T-helper 17 cell (primary cell): ENCODE measurements around the gene LRMDA. TPM values are rescaled to one million over a fixed set of nuclear protein-coding genes. Genes with fewer than 3 reads are reported as not detected.

ENCODE experiments used
- ATAC-seq: fragments of 150-1000 bp; cut with Tn5 transposase; 2 replicates; pipeline ENCODE4 v1.10.0; 2021; ENCODE audit warnings: mild to moderate bottlenecking, moderate library complexity
- DNase-seq, 3 donors: peaks; one replicate each; pipeline versions ENCODE4 v3.0.0 to v3.0.0-alpha.2; 2020 to 2021
- H3K9me3 ChIP-seq: one replicate; pipeline ENCODE4 v1.7.0; 2013; ENCODE audit warnings: low read length, mild to moderate bottlenecking; ENCODE audit not compliant: control insufficient read depth, poor library complexity, severe bottlenecking
- H3K27ac Mint-ChIP-seq: one replicate; pipeline ENCODE4 v1.8.0; 2022; ENCODE audit warnings: mild to moderate bottlenecking, moderate library complexity, mixed read lengths
- H3K27me3 Mint-ChIP-seq: one replicate; pipeline ENCODE4 v1.8.0; 2022; ENCODE audit warnings: mixed read lengths
- H3K36me3 Mint-ChIP-seq: one replicate; pipeline ENCODE4 v1.8.0; 2022; ENCODE audit warnings: low read depth, mixed read lengths
- H3K4me1 Mint-ChIP-seq: one replicate; pipeline ENCODE4 v1.8.0; 2022; ENCODE audit warnings: mild to moderate bottlenecking, mixed read lengths
- H3K4me3 Mint-ChIP-seq: one replicate; pipeline ENCODE4 v1.8.0; 2022; ENCODE audit warnings: mild to moderate bottlenecking, moderate library complexity, mixed read lengths
- total RNA-seq, 4 donors: library from RNA in 2 of 4; stranded (reverse) in 2 of 4; gene quantifications; one replicate each; pipeline ENCODE4 v1.2.3 and lab custom pipeline; 2022 to 2026

The LRMDA gene
- total RNA-seq, 2 donors from 2014 or later, result not detected

GRCh38 chr10:76542307-76542930 is 1111.0 kb downstream of the LRMDA start:
- Mint-ChIP-seq H3K4me3 (no peak overlapping the region), H3K36me3 (no peaks in the 10 kb centered on the region), H3K27me3 (peaks cover 7% of the 10 kb centered on the region), H3K27ac (no peak overlapping the region), H3K4me1 (no peaks in the 10 kb centered on the region)
- ATAC-seq, result no peak
- H3K9me3 ChIP-seq, result no peaks in the 10 kb centered on the region
- DNase-seq, result no peak

GRCh38 chr10:76543655-76544054 is 1112.2 kb downstream of the LRMDA start:
- ATAC-seq (no peak), DNase-seq (no peak)
- Mint-ChIP-seq H3K36me3 (no peaks in the 10 kb centered on the region), H3K27me3 (peaks cover 11% of the 10 kb centered on the region), H3K27ac (no peak overlapping the region), H3K4me3 (no peak overlapping the region), H3K4me1 (no peaks in the 10 kb centered on the region)
- no peaks in the 10 kb centered on the region for H3K9me3 ChIP-seq

GRCh38 chr10:76544789-76545188 is 1113.4 kb downstream of the LRMDA start:
- DNase-seq, result no peak
- H3K27ac Mint-ChIP-seq, result no peak overlapping the region
- no peaks in the 10 kb centered on the region for H3K9me3 ChIP-seq
- ATAC-seq, result no peak
- no peaks in the 10 kb centered on the region for H3K36me3 Mint-ChIP-seq
- H3K4me1 Mint-ChIP-seq, result no peaks in the 10 kb centered on the region
- H3K4me3 Mint-ChIP-seq, result no peak overlapping the region
- H3K27me3 Mint-ChIP-seq, result peaks cover 11% of the 10 kb centered on the region

- Mint-ChIP-seq H3K27me3 (peaks cover 11% of the 10 kb centered on the region), H3K27ac (no peak overlapping the region), H3K4me1 (no peaks in the 10 kb centered on the region), H3K36me3 (no peaks in the 10 kb centered on the region), H3K4me3 (no peak overlapping the region)
- H3K9me3 ChIP-seq, result no peaks in the 10 kb centered on the region
- no peak for ATAC-seq
- no peak for DNase-seq
Observed at GRCh38 chr10:76546411-76546810, 1115.0 kb downstream of the LRMDA start.

- Mint-ChIP-seq H3K4me1 (no peaks in the 10 kb centered on the region), H3K36me3 (no peaks in the 10 kb centered on the region), H3K4me3 (no peak overlapping the region), H3K27ac (no peak overlapping the region), H3K27me3 (peaks cover 11% of the 10 kb centered on the region)
- DNase-seq (peak in 1 of 3 donors; percentile 9), ATAC-seq (no peak)
- no peaks in the 10 kb centered on the region for H3K9me3 ChIP-seq
Observed at GRCh38 chr10:76547352-76547972, 1116.0 kb downstream of the LRMDA start.

- Mint-ChIP-seq H3K4me1 (no peaks in the 10 kb centered on the region), H3K4me3 (no peak overlapping the region), H3K36me3 (no peaks in the 10 kb centered on the region), H3K27me3 (peaks cover 8% of the 10 kb centered on the region), H3K27ac (no peak overlapping the region)
- DNase-seq, result no peak
- no peak for ATAC-seq
- no peaks in the 10 kb centered on the region for H3K9me3 ChIP-seq
Observed at GRCh38 chr10:76548716-76549115, 1117.3 kb downstream of the LRMDA start.

- H3K9me3 ChIP-seq, result no peaks in the 10 kb centered on the region
- H3K4me1 Mint-ChIP-seq, result no peaks in the 10 kb centered on the region
- H3K36me3 Mint-ChIP-seq, result no peaks in the 10 kb centered on the region
- no peak overlapping the region for H3K4me3 Mint-ChIP-seq
- no peak overlapping the region for H3K27ac Mint-ChIP-seq
- peaks cover 5% of the 10 kb centered on the region for H3K27me3 Mint-ChIP-seq
- no peak for ATAC-seq
- DNase-seq, result no peak
Observed at GRCh38 chr10:76549171-76549570, 1117.7 kb downstream of the LRMDA start.

- Mint-ChIP-seq H3K4me1 (no peaks in the 10 kb centered on the region), H3K4me3 (no peak overlapping the region), H3K36me3 (no peaks in the 10 kb centered on the region), H3K27ac (no peak overlapping the region), H3K27me3 (peaks cover 5% of the 10 kb centered on the region)
- H3K9me3 ChIP-seq, result no peaks in the 10 kb centered on the region
- DNase-seq (no peak), ATAC-seq (no peak)
Observed at GRCh38 chr10:76550806-76551205, 1119.4 kb downstream of the LRMDA start.

GRCh38 chr10:76552091-76552873 is 1120.9 kb downstream of the LRMDA start:
- Mint-ChIP-seq H3K27me3 (peaks cover 5% of the 10 kb centered on the region), H3K4me1 (no peaks in the 10 kb centered on the region), H3K36me3 (no peaks in the 10 kb centered on the region), H3K4me3 (no peak overlapping the region), H3K27ac (no peak overlapping the region)
- no peaks in the 10 kb centered on the region for H3K9me3 ChIP-seq
- DNase-seq (no peak), ATAC-seq (no peak)

GRCh38 chr10:76553263-76554032 is 1122.0 kb downstream of the LRMDA start:
- Mint-ChIP-seq H3K27ac (no peak overlapping the region), H3K27me3 (no peaks in the 10 kb centered on the region), H3K4me3 (no peak overlapping the region), H3K36me3 (no peaks in the 10 kb centered on the region), H3K4me1 (no peaks in the 10 kb centered on the region)
- no peaks in the 10 kb centered on the region for H3K9me3 ChIP-seq
- ATAC-seq (no peak), DNase-seq (no peak)

- Mint-ChIP-seq H3K27me3 (no peaks in the 10 kb centered on the region), H3K4me3 (no peak overlapping the region), H3K27ac (no peak overlapping the region), H3K36me3 (no peaks in the 10 kb centered on the region), H3K4me1 (no peaks in the 10 kb centered on the region)
- H3K9me3 ChIP-seq, result no peaks in the 10 kb centered on the region
- no peak for ATAC-seq
- no peak for DNase-seq
Observed at GRCh38 chr10:76554033-76554408, 1122.6 kb downstream of the LRMDA start.

- Mint-ChIP-seq H3K27me3 (no peaks in the 10 kb centered on the region), H3K4me1 (no peaks in the 10 kb centered on the region), H3K27ac (no peak overlapping the region), H3K4me3 (no peak overlapping the region), H3K36me3 (no peaks in the 10 kb centered on the region)
- no peaks in the 10 kb centered on the region for H3K9me3 ChIP-seq
- DNase-seq, result no peak
- ATAC-seq, result no peak
Observed at GRCh38 chr10:76554478-76554877, 1123.1 kb downstream of the LRMDA start.

GRCh38 chr10:76555067-76555670 is 1123.7 kb downstream of the LRMDA start:
- no peak for DNase-seq
- Mint-ChIP-seq H3K4me1 (no peaks in the 10 kb centered on the region), H3K4me3 (no peak overlapping the region), H3K36me3 (no peaks in the 10 kb centered on the region), H3K27ac (no peak overlapping the region), H3K27me3 (no peaks in the 10 kb centered on the region)
- ATAC-seq, result no peak
- no peaks in the 10 kb centered on the region for H3K9me3 ChIP-seq
